Activated naive CD8-positive, alpha-beta T cell treated with anti-CD3 and anti-CD28 coated beads, Interleukin-2, amount 10 ng/mL, durations not matched to agents 7 days and 5 days (primary cell): ENCODE data around the gene VSTM4. TPM values are rescaled to one million over a fixed set of nuclear protein-coding genes. Genes with fewer than 3 reads are reported as not detected.

Source experiments
- ATAC-seq: fragments of 150-1000 bp; cut with Tn5 transposase; one replicate; pipeline ENCODE4 v1.10.0; 2021; ENCODE audit warnings: low read depth, moderate library complexity
- POLR2A ChIA-PET: fragments of 350-600 bp; sonication (Branson Sonifier 250); formaldehyde crosslinking; loops from one replicate; lab custom pipeline; 2021; ENCODE audit warnings: antibody characterized with exemption; lab: Charles Lee
- DNase-seq: peaks from one replicate; pipeline ENCODE4 v3.0.0; 2021
- H3K27ac Mint-ChIP-seq: one replicate; pipeline ENCODE4 v1.8.0; 2022; ENCODE audit warnings: mild to moderate bottlenecking, mixed read lengths
- H3K27me3 Mint-ChIP-seq: one replicate; pipeline ENCODE4 v1.8.0; 2022; ENCODE audit warnings: mild to moderate bottlenecking, moderate library complexity, mixed read lengths
- H3K36me3 Mint-ChIP-seq: one replicate; pipeline ENCODE4 v1.8.0; 2021; ENCODE audit warnings: mild to moderate bottlenecking, mixed read lengths
- H3K4me1 Mint-ChIP-seq: one replicate; pipeline ENCODE4 v1.8.0; 2021; ENCODE audit warnings: mixed read lengths
- H3K4me3 Mint-ChIP-seq: one replicate; pipeline ENCODE4 v1.8.0; 2022; ENCODE audit warnings: mild to moderate bottlenecking, moderate library complexity, mixed read lengths
- H3K9me3 Mint-ChIP-seq: one replicate; pipeline ENCODE4 v1.8.0; 2021; ENCODE audit warnings: mixed read lengths
- total RNA-seq, 2 experiments: library from RNA; stranded (reverse); gene quantifications; one replicate each; pipeline ENCODE4 v1.2.3, GENCODE V29; 2021

The VSTM4 gene
- total RNA-seq, 2 experiments from 2014 or later, result not detected

- POLR2A ChIA-PET, result no interaction called here
- Mint-ChIP-seq H3K4me1 (no peaks in the 10 kb centered on the region), H3K36me3 (no peaks in the 10 kb centered on the region), H3K4me3 (no peak overlapping the region), H3K27ac (no peak overlapping the region), H3K9me3 (no peaks in the 10 kb centered on the region), H3K27me3 (peaks cover 7% of the 10 kb centered on the region)
- no peak for ATAC-seq
- no peak for DNase-seq
Observed at GRCh38 chr10:49038711-49039110, 76.6 kb downstream of the VSTM4 start.

- POLR2A ChIA-PET, result no interaction called here
- H3K4me3 Mint-ChIP-seq, result no peak overlapping the region
- peaks cover 4% of the 10 kb centered on the region for H3K27me3 Mint-ChIP-seq
- no peaks in the 10 kb centered on the region for H3K4me1 Mint-ChIP-seq
- no peak overlapping the region for H3K27ac Mint-ChIP-seq
- no peaks in the 10 kb centered on the region for H3K36me3 Mint-ChIP-seq
- no peak for DNase-seq
- ATAC-seq, result no peak
- H3K9me3 Mint-ChIP-seq, result no peaks in the 10 kb centered on the region
Observed at GRCh38 chr10:49037187-49037586, 78.1 kb downstream of the VSTM4 start.

- no peaks in the 10 kb centered on the region for H3K36me3 Mint-ChIP-seq
- peaks cover 4% of the 10 kb centered on the region for H3K27me3 Mint-ChIP-seq
- H3K4me3 Mint-ChIP-seq, result no peak overlapping the region
- H3K4me1 Mint-ChIP-seq, result no peaks in the 10 kb centered on the region
- no peaks in the 10 kb centered on the region for H3K9me3 Mint-ChIP-seq
- no peak overlapping the region for H3K27ac Mint-ChIP-seq
- ATAC-seq (no peak), DNase-seq (no peak)
- POLR2A ChIA-PET, result no interaction called here
Observed at GRCh38 chr10:49036638-49037037, 78.7 kb downstream of the VSTM4 start.

- Mint-ChIP-seq H3K4me1 (no peaks in the 10 kb centered on the region), H3K9me3 (no peaks in the 10 kb centered on the region), H3K27ac (no peak overlapping the region), H3K36me3 (no peaks in the 10 kb centered on the region), H3K4me3 (no peak overlapping the region), H3K27me3 (peaks cover 4% of the 10 kb centered on the region)
- no peak for ATAC-seq
- POLR2A ChIA-PET, result no interaction called here
- no peak for DNase-seq
Observed at GRCh38 chr10:49035920-49036319, 79.4 kb downstream of the VSTM4 start.

GRCh38 chr10:49034925-49035324, 80.4 kb downstream of the VSTM4 start:
- H3K27me3 Mint-ChIP-seq, result peaks cover 4% of the 10 kb centered on the region
- POLR2A ChIA-PET, result no interaction called here
- DNase-seq (no peak), ATAC-seq (no peak)
- no peaks in the 10 kb centered on the region for H3K9me3 Mint-ChIP-seq
- H3K4me1 Mint-ChIP-seq, result no peaks in the 10 kb centered on the region
- no peaks in the 10 kb centered on the region for H3K36me3 Mint-ChIP-seq
- H3K4me3 Mint-ChIP-seq, result no peak overlapping the region
- no peak overlapping the region for H3K27ac Mint-ChIP-seq

GRCh38 chr10:49033939-49034338, 81.4 kb downstream of the VSTM4 start:
- H3K9me3 Mint-ChIP-seq, result no peaks in the 10 kb centered on the region
- H3K4me3 Mint-ChIP-seq, result no peak overlapping the region
- ATAC-seq (no peak), DNase-seq (no peak)
- H3K36me3 Mint-ChIP-seq, result no peaks in the 10 kb centered on the region
- no peaks in the 10 kb centered on the region for H3K4me1 Mint-ChIP-seq
- H3K27ac Mint-ChIP-seq, result no peak overlapping the region
- peaks cover 9% of the 10 kb centered on the region for H3K27me3 Mint-ChIP-seq
- POLR2A ChIA-PET, result no interaction called here

- no peak for DNase-seq
- no peaks in the 10 kb centered on the region for H3K9me3 Mint-ChIP-seq
- H3K36me3 Mint-ChIP-seq, result no peaks in the 10 kb centered on the region
- no peak overlapping the region for H3K4me3 Mint-ChIP-seq
- H3K4me1 Mint-ChIP-seq, result no peaks in the 10 kb centered on the region
- ATAC-seq, result no peak
- H3K27me3 Mint-ChIP-seq, result peaks cover 14% of the 10 kb centered on the region
- POLR2A ChIA-PET, result no interaction called here
- no peak overlapping the region for H3K27ac Mint-ChIP-seq
Observed at GRCh38 chr10:49029666-49030065, 85.7 kb downstream of the VSTM4 start.

GRCh38 chr10:49028639-49029038, 86.7 kb downstream of the VSTM4 start:
- Mint-ChIP-seq H3K27me3 (peaks cover 14% of the 10 kb centered on the region), H3K4me3 (no peak overlapping the region), H3K27ac (no peak overlapping the region), H3K4me1 (no peaks in the 10 kb centered on the region), H3K9me3 (no peaks in the 10 kb centered on the region), H3K36me3 (no peaks in the 10 kb centered on the region)
- no peak for ATAC-seq
- DNase-seq, result no peak
- POLR2A ChIA-PET, result no interaction called here

GRCh38 chr10:49025347-49025983, 89.9 kb downstream of the VSTM4 start:
- no peak overlapping the region for H3K27ac Mint-ChIP-seq
- POLR2A ChIA-PET, result no interaction called here
- H3K27me3 Mint-ChIP-seq, result peaks cover 20% of the 10 kb centered on the region
- no peaks in the 10 kb centered on the region for H3K4me1 Mint-ChIP-seq
- H3K9me3 Mint-ChIP-seq, result no peaks in the 10 kb centered on the region
- ATAC-seq, result no peak
- DNase-seq, result no peak
- no peaks in the 10 kb centered on the region for H3K36me3 Mint-ChIP-seq
- H3K4me3 Mint-ChIP-seq, result no peak overlapping the region

GRCh38 chr10:49024484-49024883, 90.8 kb downstream of the VSTM4 start:
- H3K27ac Mint-ChIP-seq, result no peak overlapping the region

GRCh38 chr10:49023752-49024151, 91.6 kb downstream of the VSTM4 start:
- no peak for DNase-seq
- no peak for ATAC-seq
- H3K27ac Mint-ChIP-seq, result no peak overlapping the region
- H3K36me3 Mint-ChIP-seq, result no peaks in the 10 kb centered on the region
- peaks cover 21% of the 10 kb centered on the region for H3K27me3 Mint-ChIP-seq
- POLR2A ChIA-PET, result no interaction called here
- no peaks in the 10 kb centered on the region for H3K4me1 Mint-ChIP-seq
- no peak overlapping the region for H3K4me3 Mint-ChIP-seq
- no peaks in the 10 kb centered on the region for H3K9me3 Mint-ChIP-seq

More at GRCh38 chr10:49024484-49024883, 90.8 kb downstream of the VSTM4 start:
- peaks cover 20% of the 10 kb centered on the region for H3K27me3 Mint-ChIP-seq
- H3K4me3 Mint-ChIP-seq, result no peak overlapping the region
- ATAC-seq (no peak), DNase-seq (no peak)
- POLR2A ChIA-PET, result no interaction called here
- no peaks in the 10 kb centered on the region for H3K4me1 Mint-ChIP-seq
- H3K9me3 Mint-ChIP-seq, result no peaks in the 10 kb centered on the region
- H3K36me3 Mint-ChIP-seq, result no peaks in the 10 kb centered on the region

GRCh38 chr10:49023071-49023470, 92.3 kb downstream of the VSTM4 start:
- H3K27ac Mint-ChIP-seq, result no peak overlapping the region
- no peak for ATAC-seq
- no peak for DNase-seq
- H3K9me3 Mint-ChIP-seq, result no peaks in the 10 kb centered on the region
- POLR2A ChIA-PET, result no interaction called here
- no peaks in the 10 kb centered on the region for H3K36me3 Mint-ChIP-seq
- H3K4me1 Mint-ChIP-seq, result no peaks in the 10 kb centered on the region
- H3K4me3 Mint-ChIP-seq, result no peak overlapping the region
- H3K27me3 Mint-ChIP-seq, result peaks cover 18% of the 10 kb centered on the region

GRCh38 chr10:49021685-49022084, 93.6 kb downstream of the VSTM4 start:
- no peaks in the 10 kb centered on the region for H3K36me3 Mint-ChIP-seq
- H3K4me1 Mint-ChIP-seq, result no peaks in the 10 kb centered on the region
- H3K27me3 Mint-ChIP-seq, result peaks cover 15% of the 10 kb centered on the region
- no peak overlapping the region for H3K4me3 Mint-ChIP-seq
- H3K9me3 Mint-ChIP-seq, result no peaks in the 10 kb centered on the region
- no peak overlapping the region for H3K27ac Mint-ChIP-seq
- DNase-seq, result no peak
- ATAC-seq, result no peak
- POLR2A ChIA-PET, result no interaction called here

- H3K4me1 Mint-ChIP-seq, result no peaks in the 10 kb centered on the region
- no peak overlapping the region for H3K27ac Mint-ChIP-seq
- no peaks in the 10 kb centered on the region for H3K36me3 Mint-ChIP-seq
- no peak for DNase-seq
- ATAC-seq, result no peak
- no peaks in the 10 kb centered on the region for H3K9me3 Mint-ChIP-seq
- H3K27me3 Mint-ChIP-seq, result peaks cover 12% of the 10 kb centered on the region
- H3K4me3 Mint-ChIP-seq, result no peak overlapping the region
- POLR2A ChIA-PET, result no interaction called here
Observed at GRCh38 chr10:49015700-49016099, 99.6 kb downstream of the VSTM4 start.

- ATAC-seq, result no peak
- no peak overlapping the region for H3K27ac Mint-ChIP-seq
- DNase-seq, result no peak
- POLR2A ChIA-PET, result no interaction called here
- no peak overlapping the region for H3K4me3 Mint-ChIP-seq
- H3K36me3 Mint-ChIP-seq, result no peaks in the 10 kb centered on the region
- no peaks in the 10 kb centered on the region for H3K9me3 Mint-ChIP-seq
- H3K27me3 Mint-ChIP-seq, result peaks cover 6% of the 10 kb centered on the region
- no peaks in the 10 kb centered on the region for H3K4me1 Mint-ChIP-seq
Observed at GRCh38 chr10:49012603-49013002, 102.7 kb downstream of the VSTM4 start.
